Stimulated activated CD4-positive, alpha-beta T cell treated with anti-CD3 and anti-CD28 coated beads, Interleukin-15, amount 100 ng/mL, for 24 hours (primary cell): Measurements from ENCODE around the gene KIAA1217.
"Not testable (repeated sequence)": the region's sequence is repeated elsewhere in the genome, so short reads cannot be mapped to it uniquely, and the experiment has no call there.

Experiments
- DNase-seq: peaks from one replicate; pipeline ENCODE4 v3.0.0-alpha.2; 2020

The KIAA1217 gene

DNA sequence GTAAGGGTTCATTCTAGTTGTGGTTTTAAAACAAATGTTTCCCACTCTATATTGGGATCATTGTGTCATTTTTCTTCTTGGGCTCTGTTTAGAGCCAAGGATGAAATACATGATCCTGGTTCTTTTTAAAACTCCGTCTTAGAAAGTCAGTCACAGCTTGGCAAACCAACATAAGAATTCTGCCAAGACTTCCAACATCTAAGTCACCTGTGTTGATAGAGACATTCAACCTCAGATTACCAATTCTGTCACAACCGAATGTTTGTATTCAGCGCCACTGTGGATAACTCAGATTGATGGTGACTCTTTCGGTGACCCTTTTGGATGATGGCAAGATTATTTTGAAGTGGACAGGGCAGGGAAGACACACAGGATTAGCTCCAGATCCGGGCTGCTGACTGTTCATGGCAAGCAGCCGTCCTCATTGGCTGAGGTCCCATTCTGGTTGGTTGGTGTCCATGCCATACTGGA is 259.4 kb downstream of the KIAA1217 start:
- DNase-seq: no peak

DNA sequence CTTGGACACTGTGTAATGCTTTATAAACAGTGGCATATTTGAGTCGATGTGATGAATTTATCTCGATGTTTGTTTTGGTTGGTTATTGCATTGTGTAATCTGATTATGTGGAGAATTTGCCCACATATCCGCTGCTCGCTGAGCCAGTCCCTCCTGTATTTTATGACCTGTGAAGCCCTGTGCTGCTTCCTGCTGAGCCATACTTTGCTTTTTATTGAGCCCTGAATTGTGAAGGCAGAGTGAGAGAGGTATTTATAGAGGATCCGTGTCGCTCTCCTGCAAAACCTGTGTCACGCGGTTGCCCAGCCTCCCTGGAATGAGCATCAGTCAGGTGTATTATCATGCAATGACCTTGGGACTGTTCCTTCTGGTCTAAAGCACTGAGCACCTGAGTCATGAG is 261.1 kb downstream of the KIAA1217 start:
- DNase-seq: no peak

DNA sequence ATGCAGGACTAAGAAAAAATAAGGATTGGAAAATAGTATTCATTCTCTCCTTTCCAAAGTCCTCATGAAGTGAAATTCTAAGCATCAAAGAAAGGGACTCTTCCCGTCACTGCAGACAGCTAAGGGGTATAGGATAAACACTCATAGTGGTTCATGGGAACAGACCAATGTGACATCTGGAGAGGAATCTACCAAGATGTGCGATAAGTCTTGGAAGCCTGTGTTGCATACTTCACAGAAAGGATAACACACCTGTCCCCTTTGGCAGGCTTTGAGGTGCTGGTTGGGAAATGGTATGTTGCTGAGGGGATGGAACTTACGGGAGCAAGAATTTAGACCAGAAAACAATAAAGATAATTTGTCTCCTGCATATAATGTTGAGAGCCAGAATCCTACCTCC is 266.7 kb downstream of the KIAA1217 start:
- no peak for DNase-seq

DNA sequence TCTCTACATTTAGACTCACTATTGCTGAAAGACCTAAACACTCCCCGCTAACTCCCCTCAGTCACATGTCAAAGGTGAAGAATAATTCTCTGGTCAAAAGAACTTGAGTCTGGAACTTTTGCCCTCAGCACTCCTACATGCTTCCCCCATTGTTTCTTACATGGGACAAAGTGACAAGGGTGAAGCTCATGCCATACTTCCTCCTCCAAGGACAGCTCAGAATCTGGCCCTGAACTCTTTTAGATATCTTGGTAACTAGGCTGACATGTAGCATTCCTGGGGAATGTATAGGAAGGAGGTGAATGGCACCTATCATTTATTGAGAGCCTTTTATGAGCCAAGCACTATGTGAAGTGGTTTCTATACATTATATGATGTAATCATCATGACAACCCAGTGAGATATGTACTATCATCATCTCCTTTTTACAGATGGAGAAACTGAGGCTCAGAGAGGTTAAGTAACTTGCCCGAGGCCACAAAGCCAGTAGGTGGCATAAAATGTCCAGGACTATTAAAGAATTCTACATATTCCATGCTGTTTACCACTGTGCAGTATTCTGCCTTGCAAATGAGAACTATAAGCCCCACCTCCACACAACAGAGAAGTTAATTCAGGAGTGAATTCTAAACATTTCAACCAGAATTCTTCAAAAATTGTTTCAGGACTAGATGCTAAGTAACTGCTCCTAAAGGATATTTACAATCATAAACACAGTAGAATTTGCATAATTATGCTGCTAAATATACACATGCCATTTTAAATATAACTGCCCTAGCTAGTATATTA is 268.2 kb downstream of the KIAA1217 start:
- no peak for DNase-seq

DNA sequence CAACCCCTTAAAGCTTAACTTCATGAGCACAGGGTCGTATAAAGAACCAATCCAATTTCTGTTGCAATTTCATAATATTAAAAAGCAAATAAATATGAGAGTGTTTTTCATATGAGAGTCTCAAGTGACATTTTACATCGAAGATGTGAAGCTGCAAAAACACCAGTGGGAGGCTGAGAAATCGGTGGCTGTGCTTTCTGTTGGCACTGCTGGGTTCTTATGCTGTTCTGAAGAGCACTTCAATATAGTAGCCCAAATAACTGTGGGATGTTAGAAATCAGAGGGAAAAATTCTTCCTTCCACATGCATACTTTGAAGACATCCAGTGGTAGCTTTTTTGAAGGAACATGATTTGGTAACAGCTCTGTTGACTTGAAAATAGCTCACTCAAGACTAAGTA is 269.0 kb downstream of the KIAA1217 start:
- DNase-seq: no peak

DNA sequence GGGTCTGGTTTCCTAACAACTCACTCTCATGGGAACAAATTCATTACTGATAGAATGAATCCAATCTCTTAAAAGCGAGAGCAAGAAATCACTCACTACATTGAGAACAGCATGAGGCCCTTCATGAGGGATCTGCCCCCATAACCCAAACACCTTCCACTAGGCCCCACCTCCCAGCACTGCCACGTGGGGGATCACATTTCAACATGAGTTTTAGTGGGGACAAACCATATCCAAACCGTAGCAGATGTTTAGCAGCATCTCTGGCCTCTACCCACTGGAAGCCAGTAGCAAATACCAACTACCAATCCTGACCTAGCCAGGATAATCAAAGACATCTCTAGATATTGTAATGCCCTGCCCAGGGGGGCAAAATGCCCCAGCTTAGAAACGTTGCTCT is 270.9 kb downstream of the KIAA1217 start:
- no peak for DNase-seq

DNA sequence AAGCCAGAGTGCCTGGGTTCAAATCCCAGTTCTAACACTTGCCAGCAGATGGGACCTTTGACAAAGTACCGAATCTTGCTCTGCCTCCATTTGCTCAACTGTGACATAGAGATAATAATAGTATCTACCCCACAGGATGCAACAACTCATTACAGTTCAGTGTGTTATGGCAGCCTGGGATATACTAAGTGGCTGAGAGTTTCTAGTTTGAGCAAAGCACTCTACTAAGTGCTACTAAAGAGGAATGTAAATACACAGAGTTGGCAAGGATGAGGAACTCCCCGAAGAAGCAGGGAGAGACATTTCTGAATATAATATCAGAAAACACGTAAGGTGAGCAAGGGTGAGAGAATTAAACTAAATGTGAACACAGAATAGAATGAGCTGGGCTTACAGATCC is 271.5 kb downstream of the KIAA1217 start:
- no peak for DNase-seq

DNA sequence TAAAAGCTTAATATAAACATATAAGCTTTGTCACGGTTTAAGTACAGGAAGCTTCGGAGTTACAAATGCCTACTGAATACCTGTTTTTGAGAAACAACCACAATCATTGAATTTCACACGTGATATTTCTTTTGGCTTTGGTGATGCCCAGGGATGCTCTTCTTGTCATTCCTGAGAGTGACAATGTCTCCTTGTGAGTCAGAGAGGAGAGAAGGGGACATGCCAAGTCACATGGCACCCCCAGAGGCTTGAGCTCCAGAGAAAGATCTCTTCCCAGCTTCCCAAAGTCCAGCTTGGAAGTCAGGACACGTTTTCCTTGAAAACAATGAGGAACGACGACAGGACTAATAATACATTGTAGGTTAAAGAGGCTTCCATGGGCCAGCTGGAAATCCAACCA is 272.3 kb downstream of the KIAA1217 start:
- no peak for DNase-seq

DNA sequence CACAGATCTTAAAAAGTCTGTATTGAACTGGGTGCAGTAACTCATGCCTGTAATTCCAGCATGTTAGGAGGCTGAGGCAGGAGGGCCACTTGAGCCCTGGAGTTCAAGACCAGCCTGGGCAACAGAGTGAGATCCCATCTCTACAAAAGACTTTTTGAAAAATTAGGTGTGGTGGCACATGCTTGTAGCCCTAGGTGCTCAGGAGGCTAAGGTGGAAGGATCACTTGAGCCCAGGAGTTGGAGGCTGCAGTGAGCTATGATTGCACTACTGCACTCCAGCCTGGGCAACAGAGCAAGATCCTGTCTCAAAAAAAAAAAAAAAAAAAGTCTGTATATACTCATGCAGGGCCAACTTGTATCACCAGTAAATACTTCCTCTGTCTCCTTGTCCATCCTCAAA is 273.8 kb downstream of the KIAA1217 start:
- DNase-seq: not testable (repeated sequence)

DNA sequence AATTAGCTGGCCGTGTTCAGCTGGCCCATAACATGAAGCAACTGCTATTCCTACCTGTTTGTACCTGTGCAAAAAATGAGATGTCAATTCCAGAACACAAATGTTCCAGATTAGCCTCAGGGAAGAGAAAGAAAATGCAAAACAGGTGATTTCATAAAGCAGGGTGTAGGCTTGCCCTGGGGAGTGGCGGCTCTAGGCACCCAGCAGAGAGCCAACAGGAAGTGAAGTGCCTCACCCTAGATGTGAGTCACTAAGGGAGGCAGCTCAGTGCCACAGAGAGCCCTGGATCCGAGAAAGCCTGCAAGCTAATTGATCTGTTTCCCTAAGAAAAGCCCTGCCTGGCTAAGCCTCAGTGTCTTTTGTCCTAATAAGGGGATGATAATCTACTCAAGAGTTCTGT is 274.8 kb downstream of the KIAA1217 start:
- peak; percentile 26 for DNase-seq

DNA sequence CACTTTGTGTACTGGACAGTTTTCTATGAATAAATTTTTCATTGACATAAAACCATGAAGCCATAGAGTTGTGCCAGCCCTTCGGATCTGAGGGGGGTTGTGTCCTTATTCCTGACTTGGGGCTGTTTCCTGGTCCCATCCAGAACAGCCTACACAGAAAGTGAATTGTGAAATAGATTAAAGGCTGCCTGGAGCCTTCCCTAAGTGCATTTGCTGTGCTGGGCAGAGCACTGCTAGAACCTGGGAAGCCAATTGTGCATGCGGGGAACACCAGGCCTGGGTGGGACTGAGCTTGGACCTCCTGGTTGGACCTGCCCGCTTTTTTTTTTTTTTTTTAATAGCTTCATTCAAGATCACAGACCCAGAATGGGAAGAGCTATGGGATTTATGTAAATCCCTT is 275.8 kb downstream of the KIAA1217 start:
- no peak for DNase-seq

DNA sequence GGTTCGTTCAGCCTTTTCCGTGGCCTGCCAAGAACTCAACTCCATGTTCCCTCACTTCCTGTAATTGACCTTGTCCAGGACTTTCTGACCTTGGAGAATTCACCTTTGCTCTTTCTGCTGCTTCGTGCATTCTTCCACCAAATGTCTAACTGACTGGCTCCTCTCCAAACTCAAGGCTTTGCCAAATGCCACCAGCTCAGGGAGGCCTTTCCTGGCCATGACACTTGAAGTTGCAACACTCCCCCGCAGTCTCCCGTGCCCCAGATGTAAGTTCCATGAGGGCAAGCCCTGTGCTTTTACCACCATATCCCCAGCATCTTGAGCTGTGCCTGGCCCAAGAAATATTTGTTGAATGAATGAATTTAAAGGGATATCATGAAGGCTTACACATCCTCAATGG is 276.4 kb downstream of the KIAA1217 start:
- no peak for DNase-seq

DNA sequence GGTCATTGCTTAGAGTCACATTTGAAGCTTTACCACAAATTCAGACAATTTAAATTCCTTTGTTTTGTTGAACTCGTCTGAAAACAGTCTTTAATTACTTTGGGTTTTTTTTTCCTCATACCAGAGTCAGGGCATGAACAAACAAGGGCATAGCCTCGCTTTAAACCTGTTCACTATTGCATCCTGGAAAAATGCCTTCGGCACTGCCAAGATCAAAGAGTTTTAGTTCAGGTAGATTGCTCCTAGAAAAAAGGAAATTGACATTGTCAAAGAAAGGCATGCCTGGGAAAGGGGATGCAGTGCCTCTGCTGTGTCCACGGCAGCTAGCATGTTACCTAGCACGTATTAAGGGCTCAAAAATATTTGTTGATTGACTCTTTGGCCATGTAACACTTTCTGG is 279.7 kb downstream of the KIAA1217 start:
- DNase-seq: no peak

DNA sequence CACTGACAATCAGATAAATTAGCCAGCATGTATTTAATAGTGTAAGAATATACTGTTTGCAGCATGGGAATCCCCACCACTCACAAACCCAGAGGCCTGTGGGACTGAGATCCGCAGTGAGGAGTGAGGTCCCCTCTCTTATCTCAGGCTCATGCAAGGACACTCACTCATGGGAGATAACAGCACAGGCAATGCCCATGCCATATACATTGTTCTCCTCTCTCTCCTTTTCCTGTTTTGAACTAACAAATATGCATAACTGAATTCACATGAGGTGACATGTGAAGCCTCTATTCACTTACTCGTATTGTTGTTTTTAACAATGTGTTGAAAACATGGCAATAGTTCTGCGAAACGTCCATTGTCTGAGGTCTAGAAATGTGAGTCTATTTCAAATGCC is 284.2 kb downstream of the KIAA1217 start:
- DNase-seq: no peak

DNA sequence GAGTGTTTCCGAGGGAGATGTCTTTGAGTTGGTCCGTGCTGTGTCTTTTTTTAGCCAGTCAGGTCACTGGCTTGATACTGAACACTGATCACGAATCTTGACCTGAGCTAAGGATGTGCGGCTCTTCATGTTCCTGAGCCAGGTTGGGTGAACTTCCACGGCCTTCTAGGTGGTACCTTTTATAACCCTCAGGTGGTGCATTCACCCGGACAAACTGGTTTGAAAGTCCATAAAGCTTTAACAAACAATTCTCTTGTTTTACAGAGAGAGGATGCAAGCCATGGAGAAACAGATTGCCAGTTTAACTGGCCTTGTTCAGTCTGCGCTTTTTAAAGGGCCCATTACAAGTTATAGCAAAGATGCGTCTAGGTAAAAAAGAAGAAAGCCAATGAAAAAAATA is 285.3 kb downstream of the KIAA1217 start:
- DNase-seq: no peak

DNA sequence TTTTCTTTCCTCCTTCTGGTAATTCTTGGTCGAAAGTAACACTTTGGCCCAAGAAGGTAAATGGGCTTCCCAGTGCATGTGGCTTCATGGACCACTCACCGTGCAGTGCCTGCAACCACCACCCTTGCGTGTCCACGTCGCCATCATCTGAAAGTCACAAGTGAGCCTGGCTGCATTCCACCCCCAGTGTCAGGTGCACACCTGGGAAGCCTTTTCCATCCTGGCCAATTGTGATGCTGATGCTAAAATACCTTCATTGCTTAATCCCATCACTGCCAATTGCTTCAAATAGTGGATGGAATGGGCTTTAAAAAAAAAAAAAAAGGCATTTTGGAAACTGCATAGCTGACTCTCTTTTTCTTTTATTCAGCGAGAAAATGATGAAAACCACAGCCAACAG is 285.8 kb downstream of the KIAA1217 start:
- DNase-seq: no peak

DNA sequence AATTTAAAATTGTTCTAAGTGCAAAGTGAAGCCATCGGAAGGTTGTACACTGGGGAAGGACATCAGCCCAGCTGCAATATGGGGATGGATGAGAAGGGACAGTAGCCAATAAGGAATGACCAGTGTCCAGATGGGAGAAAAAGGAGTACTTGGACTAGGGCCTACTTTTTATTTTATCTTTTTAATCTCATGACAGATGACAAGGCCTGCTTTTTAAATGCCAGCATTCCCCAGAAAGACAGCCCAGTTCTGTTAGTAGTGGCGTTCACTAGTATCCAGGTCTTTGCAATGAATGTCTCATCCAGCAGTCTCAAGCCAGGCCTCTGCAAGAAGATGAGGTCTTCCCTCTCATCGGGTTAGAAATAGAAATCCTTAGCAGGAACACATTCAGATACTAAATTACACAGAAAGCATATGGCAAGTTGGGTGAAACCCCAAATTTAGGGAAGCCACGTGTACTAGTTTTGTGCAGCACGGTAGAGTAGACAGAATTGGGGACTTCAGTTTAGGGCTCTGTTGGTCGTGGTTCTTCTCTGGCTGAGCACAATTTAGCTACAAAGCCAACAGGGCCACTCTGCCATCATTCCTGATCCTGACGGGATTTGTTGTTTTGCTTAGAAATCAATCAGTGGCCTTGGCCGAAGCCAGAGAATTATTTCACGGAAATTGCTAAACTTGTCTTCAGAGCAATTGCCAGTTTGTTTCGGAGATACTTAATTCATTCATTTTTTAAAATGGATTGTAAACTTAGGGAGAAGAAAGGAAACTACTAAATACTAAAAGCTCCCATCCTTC is 286.9 kb downstream of the KIAA1217 start:
- no peak for DNase-seq

DNA sequence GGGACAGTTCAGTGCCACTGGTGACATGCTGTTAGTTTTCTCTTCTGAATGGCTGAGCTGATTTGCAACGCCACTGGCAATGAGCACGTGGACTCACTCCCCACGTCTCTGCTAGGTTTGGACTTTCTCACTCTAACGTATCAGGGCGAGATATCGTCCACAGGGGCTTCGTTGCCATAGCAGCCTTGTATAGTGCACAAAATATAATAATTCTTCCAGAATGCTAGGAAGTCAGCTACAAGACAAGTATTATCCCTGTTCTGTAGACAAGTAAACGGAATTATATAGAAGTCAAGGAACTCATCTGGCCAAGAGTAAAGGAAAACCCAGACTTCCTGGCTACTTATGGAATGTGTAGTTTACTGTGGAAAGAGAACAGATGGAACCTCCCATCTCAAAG is 288.0 kb downstream of the KIAA1217 start:
- DNase-seq: no peak

DNA sequence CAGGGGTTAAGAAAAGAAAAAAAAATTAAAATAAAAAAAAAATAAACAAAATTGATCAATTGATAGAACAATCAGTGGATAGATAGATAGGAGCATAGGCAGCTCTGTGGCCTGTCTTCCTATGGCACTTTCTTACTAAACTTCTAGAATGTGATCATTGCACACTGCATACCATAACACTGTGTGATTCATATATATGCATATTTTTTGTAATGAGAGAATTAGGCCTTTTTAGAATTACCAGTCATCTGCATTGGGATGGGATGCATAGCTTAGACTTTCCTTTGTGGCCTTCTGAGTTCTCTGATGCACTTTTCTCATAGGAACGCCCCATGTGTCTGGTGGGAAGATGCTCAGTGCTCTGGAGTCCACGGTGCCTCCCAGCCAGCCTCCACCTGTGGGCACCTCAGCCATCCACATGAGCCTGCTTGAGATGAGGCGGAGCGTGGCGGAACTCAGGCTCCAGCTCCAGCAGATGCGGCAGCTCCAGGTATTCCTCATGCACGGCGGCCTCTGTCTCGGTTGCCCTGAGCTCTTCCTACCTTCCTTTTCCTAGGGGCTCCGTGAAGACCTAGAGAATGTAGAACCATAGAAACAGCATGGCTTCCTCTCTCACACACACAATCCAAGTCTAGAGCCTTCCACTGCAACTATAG is 292.2 kb downstream of the KIAA1217 start:
- no peak for DNase-seq

DNA sequence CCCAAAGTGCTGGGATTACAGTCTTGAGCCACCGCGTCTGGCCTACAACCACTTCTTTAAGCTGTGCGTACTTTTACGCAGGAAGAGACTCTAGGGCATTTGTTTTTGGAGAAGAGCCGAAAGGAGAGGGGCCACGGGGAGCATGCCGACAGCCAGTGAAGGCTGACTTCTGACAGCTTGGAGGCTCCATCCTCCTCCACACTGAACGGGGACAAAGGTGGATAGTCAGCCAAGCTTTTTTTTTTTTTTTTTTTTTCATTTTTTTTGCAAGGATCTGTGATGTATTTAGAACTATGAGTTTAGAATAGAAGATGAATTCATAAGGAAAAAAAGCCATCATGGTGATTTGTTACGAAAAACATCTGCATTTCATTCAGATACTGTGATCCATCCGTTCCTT is 293.1 kb downstream of the KIAA1217 start:
- DNase-seq: no peak

DNA sequence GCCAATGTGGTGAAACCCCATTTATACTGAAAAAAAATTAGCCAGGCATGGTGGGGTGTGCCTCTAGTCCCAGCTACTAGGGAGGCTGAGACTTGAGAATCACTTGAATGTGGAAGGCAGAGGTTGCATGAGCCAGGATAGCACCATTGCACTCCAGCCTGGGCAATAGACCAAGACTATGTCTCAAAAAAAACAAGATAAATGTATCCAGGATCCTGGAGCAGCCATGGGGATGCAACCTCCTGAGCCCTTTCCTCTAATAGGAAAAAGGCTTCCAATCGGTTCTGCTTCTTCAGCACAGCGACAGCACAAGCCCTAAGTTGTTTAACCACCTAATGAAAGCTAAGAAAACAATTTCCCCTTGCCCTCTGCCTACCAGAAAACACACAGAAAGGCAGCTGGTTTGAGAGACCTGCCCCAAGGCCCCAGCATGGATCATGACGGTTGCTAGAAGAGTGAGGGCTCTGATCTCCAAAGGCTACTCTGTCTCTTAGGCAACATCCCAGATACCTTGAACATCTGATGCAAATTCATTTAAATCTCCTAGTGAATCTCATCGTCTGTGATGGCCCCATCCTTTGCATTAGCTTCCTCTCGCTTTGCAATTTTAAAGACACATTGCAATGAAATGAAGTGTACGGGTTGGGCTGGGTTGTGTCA is 294.0 kb downstream of the KIAA1217 start:
- DNase-seq: no peak

DNA sequence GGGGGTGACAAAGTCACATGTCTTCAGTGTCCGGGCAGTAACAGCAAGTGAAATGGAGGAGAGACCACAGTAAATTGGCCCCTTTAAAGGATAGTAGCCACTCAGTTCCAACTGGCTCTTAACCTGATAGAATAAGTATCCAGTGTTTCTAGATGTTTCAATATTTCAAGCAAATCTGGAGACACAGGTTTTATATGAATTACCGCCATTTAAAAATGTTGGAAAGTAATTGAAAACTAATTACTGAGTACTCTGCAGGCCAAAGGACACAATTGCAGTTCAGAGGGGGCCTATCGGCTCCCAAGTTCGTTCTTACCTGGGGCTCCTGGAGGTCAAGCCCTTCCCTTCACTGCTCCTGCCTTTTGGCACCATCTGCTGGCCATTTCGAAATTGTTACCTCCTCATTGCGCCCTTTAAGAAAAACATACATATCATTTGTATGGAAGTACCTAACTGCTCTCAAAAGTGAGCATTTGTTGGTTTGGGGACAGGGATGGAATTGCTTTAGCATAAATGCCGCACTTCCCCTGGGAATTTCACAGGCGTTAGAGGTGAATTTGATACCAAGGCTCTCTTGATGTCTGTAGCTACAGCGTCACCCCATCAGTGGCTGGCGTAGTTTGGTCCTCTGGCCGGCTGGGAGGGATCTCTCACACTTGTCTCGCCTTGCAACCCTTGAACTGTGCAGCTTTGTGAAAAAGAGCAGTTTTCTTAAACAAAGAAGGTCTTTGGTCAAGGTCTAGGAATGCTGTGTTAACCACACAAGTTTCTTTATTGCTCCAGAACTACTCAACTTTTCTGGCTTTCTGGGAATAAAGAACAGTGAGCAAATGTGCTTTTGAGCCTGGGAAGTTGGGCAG is 294.8 kb downstream of the KIAA1217 start:
- DNase-seq: peak; percentile 60
